Calu3 (cell line): ENCODE measurements around the gene SLC35E1. TPM values are rescaled to one million over a fixed set of nuclear protein-coding genes. Genes with fewer than 3 reads are reported as not detected.

Experiments used
- BruUV-seq: library from RNA; stranded (reverse); fragments of 400-500 nt; replicated peaks from 2 replicates; lab custom pipeline; 2021; lab: Mats Ljungman, UMichigan
- CTCF ChIA-PET: fragments of 300-600 bp; sonication (Branson Sonifier 250); formaldehyde crosslinking; loops from one replicate; lab custom pipeline; 2022; ENCODE audit warnings: antibody characterized with exemption; lab: Charles Lee
- DNase-seq: peaks from one replicate; pipeline ENCODE4 v3.0.0; 2022
- H3K27ac Mint-ChIP-seq: one replicate; pipeline ENCODE4 v1.8.0; 2022; ENCODE audit warnings: mixed read lengths; ENCODE audit not compliant: unreplicated experiment
- H3K27me3 Mint-ChIP-seq: one replicate; pipeline ENCODE4 v1.8.0; 2022; ENCODE audit warnings: mixed read lengths; ENCODE audit not compliant: unreplicated experiment
- H3K36me3 Mint-ChIP-seq: one replicate; pipeline ENCODE4 v1.8.0; 2022; ENCODE audit warnings: mild to moderate bottlenecking, moderate library complexity, mixed read lengths; ENCODE audit not compliant: insufficient read depth, unreplicated experiment
- H3K4me1 Mint-ChIP-seq: one replicate; pipeline ENCODE4 v1.8.0; 2022; ENCODE audit warnings: mild to moderate bottlenecking, low read depth, mixed read lengths; ENCODE audit not compliant: unreplicated experiment
- H3K4me3 Mint-ChIP-seq: one replicate; pipeline ENCODE4 v1.8.0; 2022; ENCODE audit warnings: mild to moderate bottlenecking, low read depth, moderate library complexity, mixed read lengths; ENCODE audit not compliant: unreplicated experiment
- H3K9me3 Mint-ChIP-seq: one replicate; pipeline ENCODE4 v1.8.0; 2022; ENCODE audit warnings: low read depth, mixed read lengths; ENCODE audit not compliant: unreplicated experiment
- intact Hi-C: fragments of 100-400 bp; cut with micrococcal nuclease; formaldehyde crosslinking; loops from one replicate; pipeline ENCODE4 v1.10.0; 2022; ENCODE audit not compliant: unreplicated experiment
- total RNA-seq: library from RNA; stranded (reverse); gene quantifications from 2 replicates; pipeline ENCODE4 v1.2.3, GENCODE V29; 2022
- TF ChIP-seq, protein P1 (sequence below): fragments of 200-600 bp; IDR thresholded peaks from one replicate; pipeline ENCODE4 v1.8.0; 2022; ENCODE audit warnings: antibody characterized with exemption; ENCODE audit not compliant: unreplicated experiment

SLC35E1 gene
- total RNA-seq, 1 experiment from 2014 or later = 46.4 TPM

DNA sequence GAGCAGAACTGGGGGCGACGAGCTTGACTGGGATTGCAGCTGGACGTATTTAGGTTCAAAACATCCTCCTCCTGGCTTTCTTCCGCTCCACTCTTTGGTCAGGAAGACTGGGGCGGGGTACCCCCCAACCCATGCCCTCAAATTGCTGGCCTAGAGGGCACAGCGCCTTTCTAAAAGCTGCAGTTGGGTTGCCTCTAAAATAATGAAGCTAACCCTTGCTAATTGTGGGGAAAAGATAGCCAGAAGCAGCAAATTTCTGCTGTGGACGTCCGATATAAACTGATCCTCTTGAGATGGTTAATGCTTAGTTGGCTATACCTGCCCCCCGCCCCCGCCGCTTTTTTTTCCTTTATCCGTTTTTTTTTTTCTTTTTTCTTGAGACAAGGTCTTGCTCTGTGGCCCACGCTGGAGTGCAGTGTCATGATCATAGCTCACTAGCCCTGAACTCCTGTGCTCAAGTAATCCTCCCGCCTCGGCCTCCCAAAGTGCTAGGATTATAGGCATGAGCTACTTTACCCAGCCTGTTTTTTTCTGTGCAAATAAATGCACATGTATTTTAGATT, 29.2 kb downstream of the SLC35E1 start:
- CTCF ChIA-PET = interaction anchor here (0.7 kb wide), 1 partner anchor 70 kb away, joined by 4 read pairs; no protein-coding TSS in a partner anchor
- DNase-seq = no peak
- BruUV-seq = TSS peak; percentile 85
- Mint-ChIP-seq H3K4me1 (no peaks in the 10 kb centered on the region), H3K27ac (peak overlapping the region; percentile 50), H3K27me3 (no peaks in the 10 kb centered on the region), H3K4me3 (peak overlapping the region; percentile 81), H3K9me3 (no peaks in the 10 kb centered on the region), H3K36me3 (peaks cover 63% of the 10 kb centered on the region)
- TF ChIP-seq, protein P1, sequence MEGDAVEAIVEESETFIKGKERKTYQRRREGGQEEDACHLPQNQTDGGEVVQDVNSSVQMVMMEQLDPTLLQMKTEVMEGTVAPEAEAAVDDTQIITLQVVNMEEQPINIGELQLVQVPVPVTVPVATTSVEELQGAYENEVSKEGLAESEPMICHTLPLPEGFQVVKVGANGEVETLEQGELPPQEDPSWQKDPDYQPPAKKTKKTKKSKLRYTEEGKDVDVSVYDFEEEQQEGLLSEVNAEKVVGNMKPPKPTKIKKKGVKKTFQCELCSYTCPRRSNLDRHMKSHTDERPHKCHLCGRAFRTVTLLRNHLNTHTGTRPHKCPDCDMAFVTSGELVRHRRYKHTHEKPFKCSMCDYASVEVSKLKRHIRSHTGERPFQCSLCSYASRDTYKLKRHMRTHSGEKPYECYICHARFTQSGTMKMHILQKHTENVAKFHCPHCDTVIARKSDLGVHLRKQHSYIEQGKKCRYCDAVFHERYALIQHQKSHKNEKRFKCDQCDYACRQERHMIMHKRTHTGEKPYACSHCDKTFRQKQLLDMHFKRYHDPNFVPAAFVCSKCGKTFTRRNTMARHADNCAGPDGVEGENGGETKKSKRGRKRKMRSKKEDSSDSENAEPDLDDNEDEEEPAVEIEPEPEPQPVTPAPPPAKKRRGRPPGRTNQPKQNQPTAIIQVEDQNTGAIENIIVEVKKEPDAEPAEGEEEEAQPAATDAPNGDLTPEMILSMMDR = no peak
- intact Hi-C loops = no loop called here

- intact Hi-C loops = no loop called here
- peak within 1 kb of the TSS; percentile 81 for H3K4me3 Mint-ChIP-seq
- BruUV-seq = no TSS peak
- TF ChIP-seq, protein P1 = no peak
- H3K36me3 Mint-ChIP-seq = peaks cover 69% of the 10 kb centered on the region
- H3K27me3 Mint-ChIP-seq = no peaks in the 10 kb centered on the region
- no peaks in the 10 kb centered on the region for H3K9me3 Mint-ChIP-seq
- CTCF ChIA-PET = interaction anchor here (0.6 kb wide), 1 partner anchor 27 kb away, joined by 3 read pairs; no protein-coding TSS in a partner anchor
- DNase-seq = peak; percentile 88
- H3K4me1 Mint-ChIP-seq = no peaks in the 10 kb centered on the region
- peak within 1 kb of the TSS; percentile 52 for H3K27ac Mint-ChIP-seq
Measured at GRCh38 chr19:16542045-16542909, 29.9 kb downstream of the SLC35E1 start, which contains the start of gene CHERP. Gene CHERP (minus strand): TSS chr19:16542437. CDS start chr19:16542378, 59 bp downstream.

- CTCF ChIA-PET = interaction anchor here (0.6 kb wide), 1 partner anchor 28 kb away, joined by 3 read pairs; no protein-coding TSS in a partner anchor
- Mint-ChIP-seq H3K27me3 (no peaks in the 10 kb centered on the region), H3K4me3 (peak overlapping the region; percentile 81), H3K4me1 (no peaks in the 10 kb centered on the region), H3K9me3 (no peaks in the 10 kb centered on the region), H3K36me3 (peaks cover 69% of the 10 kb centered on the region), H3K27ac (peak overlapping the region; percentile 34)
- intact Hi-C loops = no loop called here
- TSS peak; percentile 88 for BruUV-seq
- TF ChIP-seq, protein P1 = no peak
- peak; percentile 4 for DNase-seq
Measured at GRCh38 chr19:16541526-16542044, 30.6 kb downstream of the SLC35E1 start.

DNA sequence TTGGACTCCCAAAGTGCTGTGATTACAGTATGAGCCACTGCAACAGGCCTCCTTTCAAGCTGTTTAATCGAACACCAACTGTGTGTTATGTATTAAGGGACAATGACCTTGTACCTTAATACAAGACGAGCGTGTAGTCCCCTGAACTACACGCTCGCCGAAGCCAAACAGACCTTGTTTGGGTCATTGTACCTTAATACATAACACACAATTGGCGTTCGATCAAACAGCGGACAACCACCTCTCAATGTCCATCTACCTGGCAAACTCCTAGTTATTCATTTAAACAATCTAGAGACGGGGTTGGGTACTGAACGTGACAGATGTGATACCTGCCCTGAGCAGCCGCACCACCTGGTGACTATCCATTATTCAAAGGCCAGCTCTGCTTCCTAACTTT, 31.3 kb downstream of the SLC35E1 start:
- Mint-ChIP-seq H3K4me3 (peak overlapping the region; percentile 81), H3K27ac (no peak overlapping the region), H3K27me3 (no peaks in the 10 kb centered on the region), H3K9me3 (no peaks in the 10 kb centered on the region), H3K4me1 (no peaks in the 10 kb centered on the region), H3K36me3 (peaks cover 69% of the 10 kb centered on the region)
- DNase-seq = no peak
- intact Hi-C loops = no loop called here
- TF ChIP-seq, protein P1 = no peak
- CTCF ChIA-PET = no interaction called here
- BruUV-seq = no TSS peak
